Activated effector memory CD4-positive, alpha-beta T cell treated with anti-CD3 and anti-CD28 coated beads, Interleukin-2, amount 50 U/mL, for 16 hours (primary cell): Measurements from ENCODE around the gene PPM1H.

Experiments used
- DNase-seq: peaks from one replicate; pipeline ENCODE4 v3.0.0-alpha.2; 2020

The PPM1H gene

GRCh38 chr12:62866451-62867082 is 68.4 kb downstream of the PPM1H start:
- no peak for DNase-seq

GRCh38 chr12:62865937-62866336 is 69.0 kb downstream of the PPM1H start:
- no peak for DNase-seq

GRCh38 chr12:62865065-62865464 is 69.9 kb downstream of the PPM1H start:
- DNase-seq = no peak

GRCh38 chr12:62862259-62862881 is 72.6 kb downstream of the PPM1H start:
- no peak for DNase-seq

GRCh38 chr12:62861586-62861985 is 73.4 kb downstream of the PPM1H start:
- DNase-seq = no peak

- no peak for DNase-seq
Observed at GRCh38 chr12:62860501-62861411, 74.2 kb downstream of the PPM1H start.

GRCh38 chr12:62860020-62860419 is 74.9 kb downstream of the PPM1H start:
- no peak for DNase-seq

GRCh38 chr12:62859321-62859737 is 75.6 kb downstream of the PPM1H start:
- no peak for DNase-seq

GRCh38 chr12:62856454-62856853 is 78.5 kb downstream of the PPM1H start:
- DNase-seq = no peak

- DNase-seq = no peak
Observed at GRCh38 chr12:62854024-62854423, 80.9 kb downstream of the PPM1H start.

- DNase-seq = no peak
Observed at GRCh38 chr12:62849398-62849797, 85.6 kb downstream of the PPM1H start.

- no peak for DNase-seq
Observed at GRCh38 chr12:62848418-62848817, 86.5 kb downstream of the PPM1H start.

GRCh38 chr12:62847709-62848108 is 87.2 kb downstream of the PPM1H start:
- DNase-seq = no peak

GRCh38 chr12:62846491-62846890 is 88.5 kb downstream of the PPM1H start:
- DNase-seq = no peak

GRCh38 chr12:62844915-62845314 is 90.0 kb downstream of the PPM1H start:
- DNase-seq = no peak

GRCh38 chr12:62843716-62844115 is 91.2 kb downstream of the PPM1H start:
- DNase-seq = no peak

- DNase-seq = no peak
Observed at GRCh38 chr12:62841846-62842245, 93.1 kb downstream of the PPM1H start.

- no peak for DNase-seq
Observed at GRCh38 chr12:62840806-62841205, 94.1 kb downstream of the PPM1H start.

- no peak for DNase-seq
Observed at GRCh38 chr12:62839869-62840660, 94.9 kb downstream of the PPM1H start.

- no peak for DNase-seq
Observed at GRCh38 chr12:62834971-62835547, 99.9 kb downstream of the PPM1H start.

GRCh38 chr12:62834406-62834805 is 100.5 kb downstream of the PPM1H start:
- DNase-seq = no peak

- no peak for DNase-seq
Observed at GRCh38 chr12:62833634-62834033, 101.3 kb downstream of the PPM1H start.

- DNase-seq = no peak
Observed at GRCh38 chr12:62832558-62832957, 102.4 kb downstream of the PPM1H start.
